ENCODE measurements around the gene GRK3. TPM values are rescaled to one million over a fixed set of nuclear protein-coding genes. Genes with fewer than 3 reads are reported as not detected.

The GRK3 gene
- total RNA-seq, 1 experiment from 2014 or later: 14.6 TPM

- intact Hi-C loops (cut with micrococcal nuclease): no loop called here
- H3K9ac ChIP-seq (ENCODE audit: low read length): no peak overlapping the region
- H4K20me1 ChIP-seq (ENCODE audit: insufficient read depth): no peaks in the 10 kb centered on the region
- H3K9me2 ChIP-seq (ENCODE audit: insufficient read depth): no peaks in the 10 kb centered on the region
- no peak for ATAC-seq
- no peak overlapping the region for H2AFZ ChIP-seq (ENCODE audit: low read depth, low read length, poor library complexity, severe bottlenecking)
- H3K4me1 ChIP-seq (ENCODE audit: control insufficient read depth in 1 of 2, insufficient read depth in 2 of 2, low read length in 2 of 2): peaks cover 0 to 2% of the 10 kb centered on the region in 2 experiments; a peak in 3 of 4 replicates
- H3K27me3 ChIP-seq (ENCODE audit: insufficient read depth, low read length): no peaks in the 10 kb centered on the region
- H3K4me2 ChIP-seq (ENCODE audit: low read length): no peak overlapping the region
- TF ChIP-seq SIN3A (IDR thresholded peaks at IDR 0.05; ENCODE audit: low read depth) (no peak), ELF1 (IDR thresholded peaks at IDR 0.05; ENCODE audit: borderline replicate concordance, low read depth) (no peak), POLR2AphosphoS5 (IDR thresholded peaks at IDR 0.05; ENCODE audit: low read depth, low read length) (no peak), EZH2 (IDR thresholded peaks at IDR 0.05) (no peak), TCF7L2 (IDR thresholded peaks at IDR 0.05; ENCODE audit: borderline replicate concordance, extremely low read depth, insufficient read depth, insufficient read length) (no peak), YY1 (IDR thresholded peaks at IDR 0.05; ENCODE audit: extremely low read depth, insufficient replicate concordance, low read depth, low read length) (no peak), JUND (IDR thresholded peaks at IDR 0.05) (no peak), CEBPB (IDR thresholded peaks at IDR 0.05; ENCODE audit: low read depth) (no peak), CTCF (IDR thresholded peaks at IDR 0.05 in 2 of 3, conservative IDR thresholded peaks at IDR 0.05 in 1 of 3; ENCODE audit: borderline replicate concordance in 1 of 3, insufficient read depth in 1 of 3, low read depth in 2 of 3, low read length in 2 of 3) (no peak), FOSL1 (IDR thresholded peaks at IDR 0.05; ENCODE audit: low read depth) (no peak)
- ChIA-PET CTCF (no interaction called here), POLR2A (no interaction called here), RAD21 (ENCODE audit: low non-redundant PET in 1 of 2, low total read pairs in 2 of 2, uncharacterized antibody in 2 of 2, unreplicated experiment in 2 of 2) (interaction anchor here in 1 of 2 experiments (0.6 kb wide), 1 partner anchor 124 kb away, joined by 5 read pairs; no protein-coding TSS in a partner anchor)
- no peak overlapping the region for H3K27ac ChIP-seq (ENCODE audit: low read depth, low read length)
- H3K79me2 ChIP-seq (ENCODE audit: insufficient read depth, low read length): no peaks in the 10 kb centered on the region
- no peak overlapping the region for H3K4me3 ChIP-seq (replicated peaks in 1 of 2; ENCODE audit: low read depth in 1 of 2, low read length in 2 of 2)
- no peaks in the 10 kb centered on the region for H3K36me3 ChIP-seq (ENCODE audit: control insufficient read depth in 1 of 2, insufficient read depth in 2 of 2, low read length in 2 of 2)
- DNase-seq (ENCODE audit: low read depth, low spot score): no peak
- no TSS peak for BruUV-seq (replicated peaks)
- H3K9me3 ChIP-seq (ENCODE audit: control insufficient read depth in 1 of 2, insufficient read depth in 1 of 2, low read depth in 1 of 2, low read length in 2 of 2): no peaks in the 10 kb centered on the region
Observed at GRCh38 chr22:25752615-25753214, 188.2 kb downstream of the GRK3 start.
